Activated CD4-positive, alpha-beta T cell treated with anti-CD3 and anti-CD28 coated beads for 48 hours (primary cell): ENCODE data around the gene OR1J1.

Experiments
- DNase-seq: peaks from one replicate; pipeline ENCODE4 v3.0.0-alpha.2; 2020

Gene OR1J1

GRCh38 chr9:122444041-122444733 lies 33.5 kb downstream of the OR1J1 start:
- DNase-seq: no peak

GRCh38 chr9:122442568-122442967 lies 35.2 kb downstream of the OR1J1 start:
- DNase-seq: no peak
